Immature natural killer cell (primary cell): ENCODE data around the gene PIK3C2G. TPM values are rescaled to one million over a fixed set of nuclear protein-coding genes. Genes with fewer than 3 reads are reported as not detected.

Experiments used
- DNase-seq, 3 donors: peaks; one replicate each; pipeline ENCODE4 v3.0.0; 2022; ENCODE audit warnings: mixed read lengths in 1 of 3
- H3K27ac Mint-ChIP-seq, 6 donors: one replicate each; pipeline ENCODE4 v1.8.0; 2020; ENCODE audit warnings: mixed read lengths in 6 of 6, mild to moderate bottlenecking in 5 of 6, inconsistent platforms in 4 of 6, moderate library complexity in 3 of 6
- H3K27me3 Mint-ChIP-seq, 3 donors: one replicate each; pipeline ENCODE4 v1.8.0; 2020 to 2021; ENCODE audit warnings: low read depth in 3 of 3, mild to moderate bottlenecking in 3 of 3, mixed read lengths in 3 of 3, moderate library complexity in 3 of 3, inconsistent platforms in 1 of 3
- H3K36me3 Mint-ChIP-seq, 3 donors: one replicate each; pipeline ENCODE4 v1.8.0; 2020; ENCODE audit warnings: mixed read lengths in 3 of 3, inconsistent platforms in 2 of 3, mild to moderate bottlenecking in 2 of 3
- H3K4me1 Mint-ChIP-seq, 2 donors: one replicate each; pipeline ENCODE4 v1.8.0; 2020; ENCODE audit warnings: inconsistent platforms in 2 of 2, mild to moderate bottlenecking in 2 of 2, mixed read lengths in 2 of 2, moderate library complexity in 1 of 2
- H3K4me3 Mint-ChIP-seq, 5 donors: one replicate each; pipeline ENCODE4 v1.8.0; 2020; ENCODE audit warnings: mild to moderate bottlenecking in 5 of 5, mixed read lengths in 5 of 5, inconsistent platforms in 3 of 5, moderate library complexity in 3 of 5
- H3K9me3 Mint-ChIP-seq, 6 donors: one replicate each; pipeline ENCODE4 v1.8.0; 2020; ENCODE audit warnings: mild to moderate bottlenecking in 6 of 6, mixed read lengths in 6 of 6, inconsistent platforms in 4 of 6, moderate library complexity in 3 of 6
- polyA plus RNA-seq, 3 donors: library from polyadenylated mRNA; unstranded; fragments of 300-500 nt; fragmentation: Illumina TruSeq; gene quantifications; one replicate each; pipeline ENCODE4 v1.2.3, GENCODE V29; 2021

The PIK3C2G gene
- polyA plus RNA-seq, 3 donors from 2014 or later: not detected

DNA sequence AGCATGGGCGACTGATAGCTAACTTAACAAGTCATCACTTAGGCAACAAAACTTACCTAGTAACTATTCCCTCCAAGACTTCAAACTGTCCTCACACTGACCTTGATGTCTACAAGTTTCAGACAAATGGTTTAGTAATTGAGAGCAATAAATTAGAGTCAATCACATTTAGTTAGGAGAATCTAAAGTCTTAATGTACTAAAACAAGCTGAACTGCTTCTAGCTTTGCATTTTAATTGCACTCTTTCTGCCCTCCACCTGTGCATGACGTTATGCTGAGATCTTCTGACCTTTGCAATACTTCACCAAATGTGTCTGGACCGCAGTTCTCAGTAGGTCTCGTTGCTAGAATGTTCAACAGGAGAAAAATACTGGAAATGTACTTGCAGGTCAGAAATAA is 158.0 kb downstream of the PIK3C2G start:
- H3K9me3 Mint-ChIP-seq: peaks cover 0 to 37% (median 8%) of the 10 kb centered on the region in 6 donors
- no peak overlapping the region for H3K4me3 Mint-ChIP-seq
- no peaks in the 10 kb centered on the region for H3K4me1 Mint-ChIP-seq
- H3K36me3 Mint-ChIP-seq: no peaks in the 10 kb centered on the region
- no peak for DNase-seq
- no peak overlapping the region for H3K27ac Mint-ChIP-seq
- no peaks in the 10 kb centered on the region for H3K27me3 Mint-ChIP-seq

GRCh38 chr12:18421867-18422266 is 160.5 kb downstream of the PIK3C2G start:
- no peak overlapping the region for H3K27ac Mint-ChIP-seq
- peaks cover 3 to 39% (median 9%) of the 10 kb centered on the region in 6 donors for H3K9me3 Mint-ChIP-seq
- H3K4me3 Mint-ChIP-seq: no peak overlapping the region
- no peaks in the 10 kb centered on the region for H3K27me3 Mint-ChIP-seq
- H3K36me3 Mint-ChIP-seq: peaks cover 0 to 3% (median 0%) of the 10 kb centered on the region in 3 donors
- no peaks in the 10 kb centered on the region for H3K4me1 Mint-ChIP-seq
- DNase-seq: no peak

GRCh38 chr12:18422871-18423270 is 161.6 kb downstream of the PIK3C2G start:
- H3K27me3 Mint-ChIP-seq: no peaks in the 10 kb centered on the region
- DNase-seq: no peak
- peaks cover 3 to 32% (median 6%) of the 10 kb centered on the region in 6 donors for H3K9me3 Mint-ChIP-seq
- H3K4me1 Mint-ChIP-seq: no peaks in the 10 kb centered on the region
- H3K4me3 Mint-ChIP-seq: no peak overlapping the region
- H3K27ac Mint-ChIP-seq: no peak overlapping the region
- peaks cover 0 to 3% (median 0%) of the 10 kb centered on the region in 3 donors for H3K36me3 Mint-ChIP-seq

DNA sequence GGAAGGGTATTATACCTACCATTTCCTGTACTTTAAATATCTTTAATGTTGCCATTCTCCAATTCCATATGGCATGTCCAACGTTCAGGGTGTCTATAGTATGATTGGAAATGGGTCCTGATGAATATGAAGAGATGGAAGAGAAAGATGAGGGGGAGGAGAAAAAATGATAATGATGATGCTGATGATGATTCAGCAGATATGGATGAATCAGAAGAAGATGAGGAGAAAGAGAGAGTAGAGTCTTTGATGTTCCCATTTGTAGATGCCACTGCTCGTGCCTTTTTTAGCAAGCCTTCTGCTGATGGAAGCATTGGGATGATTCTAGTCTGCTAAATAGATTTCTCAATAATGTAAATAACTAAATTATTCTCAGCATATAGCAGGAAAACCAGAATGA is 163.5 kb downstream of the PIK3C2G start:
- H3K4me1 Mint-ChIP-seq: no peaks in the 10 kb centered on the region
- no peak overlapping the region for H3K27ac Mint-ChIP-seq
- DNase-seq: no peak
- no peaks in the 10 kb centered on the region for H3K27me3 Mint-ChIP-seq
- H3K9me3 Mint-ChIP-seq: peaks cover 3 to 32% (median 5%) of the 10 kb centered on the region in 6 donors
- no peak overlapping the region for H3K4me3 Mint-ChIP-seq
- H3K36me3 Mint-ChIP-seq: peaks cover 0 to 3% (median 0%) of the 10 kb centered on the region in 3 donors

- peaks cover 3 to 29% (median 5%) of the 10 kb centered on the region in 6 donors for H3K9me3 Mint-ChIP-seq
- H3K27ac Mint-ChIP-seq: no peak overlapping the region
- no peaks in the 10 kb centered on the region for H3K27me3 Mint-ChIP-seq
- peaks cover 0 to 3% (median 0%) of the 10 kb centered on the region in 3 donors for H3K36me3 Mint-ChIP-seq
- no peaks in the 10 kb centered on the region for H3K4me1 Mint-ChIP-seq
- no peak for DNase-seq
- no peak overlapping the region for H3K4me3 Mint-ChIP-seq
Measured at GRCh38 chr12:18427520-18427919, 166.2 kb downstream of the PIK3C2G start.

DNA sequence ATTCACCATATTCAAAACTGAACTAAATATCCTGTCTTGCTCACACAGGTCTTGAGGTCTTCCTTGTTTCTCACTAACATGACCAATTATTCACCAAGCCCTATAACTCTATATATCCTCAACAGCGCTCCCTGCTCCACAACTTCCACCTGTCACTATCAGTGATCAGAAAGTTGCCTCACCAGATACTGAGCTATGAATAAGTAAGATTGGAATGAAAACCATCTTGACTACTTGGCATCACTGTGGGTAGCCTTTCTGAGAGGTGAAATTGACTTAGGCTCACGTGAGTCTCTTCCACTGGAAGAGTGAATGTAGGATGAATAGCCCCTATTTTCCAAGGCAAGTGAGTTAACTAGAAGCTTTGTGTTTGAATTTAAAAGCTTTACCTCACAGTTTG is 167.1 kb downstream of the PIK3C2G start:
- Mint-ChIP-seq H3K27ac (no peak overlapping the region), H3K9me3 (peaks cover 3 to 23% (median 4%) of the 10 kb centered on the region in 6 donors), H3K4me3 (no peak overlapping the region), H3K36me3 (peaks cover 0 to 3% (median 0%) of the 10 kb centered on the region in 3 donors), H3K27me3 (no peaks in the 10 kb centered on the region), H3K4me1 (no peaks in the 10 kb centered on the region)
- no peak for DNase-seq

- no peak for DNase-seq
- Mint-ChIP-seq H3K36me3 (peaks cover 0 to 3% (median 0%) of the 10 kb centered on the region in 3 donors), H3K27ac (no peak overlapping the region), H3K4me3 (no peak overlapping the region), H3K4me1 (no peaks in the 10 kb centered on the region), H3K9me3 (peaks cover 3 to 20% (median 5%) of the 10 kb centered on the region in 6 donors), H3K27me3 (no peaks in the 10 kb centered on the region)
Measured at GRCh38 chr12:18429366-18429765, 168.0 kb downstream of the PIK3C2G start.

GRCh38 chr12:18430425-18431048 is 169.2 kb downstream of the PIK3C2G start:
- H3K27me3 Mint-ChIP-seq: no peaks in the 10 kb centered on the region
- no peaks in the 10 kb centered on the region for H3K36me3 Mint-ChIP-seq
- H3K9me3 Mint-ChIP-seq: peaks cover 3 to 20% (median 4%) of the 10 kb centered on the region in 6 donors
- H3K4me3 Mint-ChIP-seq: no peak overlapping the region
- H3K4me1 Mint-ChIP-seq: no peaks in the 10 kb centered on the region
- H3K27ac Mint-ChIP-seq: no peak overlapping the region
- DNase-seq: no peak

DNA sequence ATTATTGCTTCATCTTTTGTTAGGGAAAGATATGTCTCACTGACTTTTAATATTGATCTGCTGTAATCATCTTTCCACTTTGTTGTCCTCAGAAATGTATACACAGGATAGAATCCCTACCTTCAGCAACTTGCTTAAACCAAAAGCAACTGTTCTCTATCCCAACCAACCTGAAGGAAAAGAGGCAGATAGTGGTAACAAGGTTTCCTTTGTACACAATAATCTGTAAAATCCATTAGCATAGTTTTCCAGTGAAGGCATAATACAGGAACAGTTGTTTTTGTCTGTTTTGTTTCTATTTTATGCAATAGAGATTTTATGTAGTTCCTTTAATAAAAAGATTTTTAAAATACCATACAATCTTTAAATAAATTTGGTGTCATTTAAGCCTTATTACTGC is 170.5 kb downstream of the PIK3C2G start:
- Mint-ChIP-seq H3K9me3 (peaks cover 0 to 19% (median 3%) of the 10 kb centered on the region in 6 donors), H3K27me3 (no peaks in the 10 kb centered on the region), H3K27ac (no peak overlapping the region), H3K4me3 (no peak overlapping the region), H3K4me1 (no peaks in the 10 kb centered on the region), H3K36me3 (no peaks in the 10 kb centered on the region)
- DNase-seq: no peak

DNA sequence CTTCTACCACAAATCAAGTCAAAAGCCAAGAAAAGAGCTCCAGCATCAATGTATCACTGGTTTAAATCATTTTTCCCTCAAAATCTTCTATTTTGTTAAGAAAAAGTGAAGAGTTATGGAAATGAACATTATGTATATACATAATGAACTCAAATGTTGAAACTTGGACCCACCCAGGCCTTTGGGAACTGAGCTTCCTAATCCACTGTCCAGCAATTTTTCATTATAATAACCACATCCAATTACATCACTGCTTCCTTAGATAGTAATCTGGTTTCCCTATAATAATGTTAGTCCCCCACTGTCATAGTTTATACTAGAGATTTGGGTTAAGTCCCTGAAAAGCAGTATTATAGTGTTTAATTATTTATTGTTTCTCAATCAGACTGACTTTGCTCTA is 170.9 kb downstream of the PIK3C2G start:
- DNase-seq: no peak
- Mint-ChIP-seq H3K27me3 (no peaks in the 10 kb centered on the region), H3K36me3 (no peaks in the 10 kb centered on the region), H3K9me3 (peaks cover 0 to 19% (median 2%) of the 10 kb centered on the region in 6 donors), H3K27ac (no peak overlapping the region), H3K4me3 (no peak overlapping the region), H3K4me1 (no peaks in the 10 kb centered on the region)

GRCh38 chr12:18436170-18436569 is 174.9 kb downstream of the PIK3C2G start:
- no peak overlapping the region for H3K27ac Mint-ChIP-seq
- no peak for DNase-seq
- peaks cover 0 to 15% (median 0%) of the 10 kb centered on the region in 6 donors for H3K9me3 Mint-ChIP-seq
- no peaks in the 10 kb centered on the region for H3K27me3 Mint-ChIP-seq
- no peak overlapping the region for H3K4me3 Mint-ChIP-seq
- H3K36me3 Mint-ChIP-seq: no peaks in the 10 kb centered on the region
- no peaks in the 10 kb centered on the region for H3K4me1 Mint-ChIP-seq

DNA sequence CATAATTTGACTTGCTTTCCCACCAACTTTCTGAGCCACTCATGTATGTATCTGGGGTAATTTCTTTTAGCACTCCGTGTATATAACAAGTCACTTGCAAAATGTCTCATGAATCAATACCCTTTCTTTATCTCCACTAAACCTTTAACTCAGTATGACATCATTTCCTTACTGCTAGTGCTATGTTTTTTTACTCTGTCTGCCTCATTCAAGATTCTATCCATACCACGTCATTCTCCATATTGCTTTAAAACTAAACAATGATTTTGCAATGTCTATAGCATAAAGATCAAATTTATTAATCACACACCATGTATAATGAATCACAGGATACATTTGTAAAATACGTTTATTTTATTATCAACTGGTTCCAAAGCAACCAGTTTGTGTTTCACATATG is 178.2 kb downstream of the PIK3C2G start:
- Mint-ChIP-seq H3K27ac (no peak overlapping the region), H3K4me3 (no peak overlapping the region), H3K27me3 (no peaks in the 10 kb centered on the region), H3K9me3 (peaks cover 0 to 16% (median 2%) of the 10 kb centered on the region in 6 donors), H3K36me3 (no peaks in the 10 kb centered on the region), H3K4me1 (no peaks in the 10 kb centered on the region)
- DNase-seq: no peak

DNA sequence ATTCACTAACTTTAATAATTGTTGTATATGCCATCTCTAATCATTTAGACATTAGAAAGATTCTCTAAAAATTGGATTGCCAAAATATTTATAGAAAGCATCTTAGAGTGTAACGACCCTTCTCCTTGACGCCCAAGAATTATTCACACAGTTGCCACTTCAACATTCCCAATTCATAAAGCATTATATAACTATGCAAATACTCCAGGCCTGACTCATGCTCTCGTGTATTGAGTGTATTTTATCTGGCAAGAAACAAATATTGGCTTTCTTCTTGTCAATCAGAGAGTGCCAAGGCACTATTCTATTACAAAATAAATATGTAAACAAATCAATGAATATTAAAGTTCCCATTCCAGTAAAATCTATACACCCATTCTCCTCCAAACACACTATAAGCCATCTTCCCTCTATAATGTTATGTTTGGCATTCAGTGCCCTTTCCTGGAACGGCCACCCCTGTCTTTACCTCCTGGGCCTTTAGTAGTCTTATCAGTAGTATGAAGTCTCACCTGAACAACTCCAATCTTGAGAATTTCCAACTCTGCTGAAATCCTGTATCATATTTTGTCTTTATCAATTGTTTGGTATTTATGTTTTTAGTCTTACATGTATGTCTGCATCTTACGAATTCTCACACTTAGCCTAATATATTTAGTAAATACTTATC is 182.6 kb downstream of the PIK3C2G start:
- Mint-ChIP-seq H3K4me3 (no peak overlapping the region), H3K4me1 (no peaks in the 10 kb centered on the region), H3K27me3 (peaks cover 0 to 3% (median 0%) of the 10 kb centered on the region in 3 donors), H3K27ac (no peak overlapping the region), H3K9me3 (peaks cover 0 to 12% (median 6%) of the 10 kb centered on the region in 6 donors), H3K36me3 (no peaks in the 10 kb centered on the region)
- no peak for DNase-seq

- Mint-ChIP-seq H3K4me1 (no peaks in the 10 kb centered on the region), H3K9me3 (peaks cover 0 to 14% (median 10%) of the 10 kb centered on the region in 6 donors), H3K27me3 (peaks cover 0 to 3% (median 0%) of the 10 kb centered on the region in 3 donors), H3K36me3 (no peaks in the 10 kb centered on the region), H3K27ac (no peak overlapping the region), H3K4me3 (no peak overlapping the region)
- no peak for DNase-seq
Measured at GRCh38 chr12:18446061-18446644, 184.8 kb downstream of the PIK3C2G start.
